Measurements from ENCODE around the gene ADAMTSL4. TPM values are rescaled to one million over a fixed set of nuclear protein-coding genes. Genes with fewer than 3 reads are reported as not detected.

The ADAMTSL4 gene
- total and polyA plus RNA-seq, 4 donors, result 5.6 to 12.2 (median 11.5) TPM

DNA sequence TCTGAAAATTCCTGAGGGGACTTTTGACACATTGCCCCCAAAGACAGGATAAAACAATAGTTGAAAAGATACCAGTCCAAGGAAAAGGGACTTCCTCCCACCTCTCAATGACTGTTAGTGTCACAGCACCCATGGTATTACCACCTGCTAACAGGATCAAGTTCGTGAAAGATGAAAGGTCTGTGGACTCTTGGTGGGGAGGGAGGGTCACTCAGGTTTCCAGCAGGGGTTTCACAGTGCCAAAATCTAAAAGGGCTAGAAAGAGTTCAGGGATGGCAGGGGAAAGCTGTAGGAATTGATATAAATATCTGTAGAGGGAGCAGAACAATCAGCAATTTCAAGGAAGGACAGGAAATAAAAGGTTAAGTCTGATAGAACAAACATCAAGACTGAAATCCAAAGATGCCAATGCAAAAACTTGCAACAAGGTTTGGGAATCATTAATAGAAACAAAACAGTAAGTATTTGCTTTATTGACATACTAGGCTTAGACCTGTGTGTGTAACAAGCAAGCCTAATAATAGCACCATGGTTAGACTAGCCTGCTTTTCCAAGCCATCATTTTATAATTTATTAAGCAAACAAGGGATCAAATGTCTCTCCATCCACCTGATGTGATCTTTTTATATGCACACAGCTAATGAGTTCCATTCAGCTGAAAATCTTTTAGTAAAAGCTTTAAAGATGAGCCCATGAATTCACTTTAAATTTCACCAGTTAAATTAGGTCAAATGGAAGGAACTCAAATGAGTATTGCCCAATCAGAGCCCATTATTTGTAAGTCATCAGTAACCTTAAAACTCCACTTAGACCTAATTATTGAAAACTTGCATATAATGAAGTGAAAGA lies 26.5 kb downstream of the ADAMTSL4 start (continued):
- TF ChIP-seq, protein P1, sequence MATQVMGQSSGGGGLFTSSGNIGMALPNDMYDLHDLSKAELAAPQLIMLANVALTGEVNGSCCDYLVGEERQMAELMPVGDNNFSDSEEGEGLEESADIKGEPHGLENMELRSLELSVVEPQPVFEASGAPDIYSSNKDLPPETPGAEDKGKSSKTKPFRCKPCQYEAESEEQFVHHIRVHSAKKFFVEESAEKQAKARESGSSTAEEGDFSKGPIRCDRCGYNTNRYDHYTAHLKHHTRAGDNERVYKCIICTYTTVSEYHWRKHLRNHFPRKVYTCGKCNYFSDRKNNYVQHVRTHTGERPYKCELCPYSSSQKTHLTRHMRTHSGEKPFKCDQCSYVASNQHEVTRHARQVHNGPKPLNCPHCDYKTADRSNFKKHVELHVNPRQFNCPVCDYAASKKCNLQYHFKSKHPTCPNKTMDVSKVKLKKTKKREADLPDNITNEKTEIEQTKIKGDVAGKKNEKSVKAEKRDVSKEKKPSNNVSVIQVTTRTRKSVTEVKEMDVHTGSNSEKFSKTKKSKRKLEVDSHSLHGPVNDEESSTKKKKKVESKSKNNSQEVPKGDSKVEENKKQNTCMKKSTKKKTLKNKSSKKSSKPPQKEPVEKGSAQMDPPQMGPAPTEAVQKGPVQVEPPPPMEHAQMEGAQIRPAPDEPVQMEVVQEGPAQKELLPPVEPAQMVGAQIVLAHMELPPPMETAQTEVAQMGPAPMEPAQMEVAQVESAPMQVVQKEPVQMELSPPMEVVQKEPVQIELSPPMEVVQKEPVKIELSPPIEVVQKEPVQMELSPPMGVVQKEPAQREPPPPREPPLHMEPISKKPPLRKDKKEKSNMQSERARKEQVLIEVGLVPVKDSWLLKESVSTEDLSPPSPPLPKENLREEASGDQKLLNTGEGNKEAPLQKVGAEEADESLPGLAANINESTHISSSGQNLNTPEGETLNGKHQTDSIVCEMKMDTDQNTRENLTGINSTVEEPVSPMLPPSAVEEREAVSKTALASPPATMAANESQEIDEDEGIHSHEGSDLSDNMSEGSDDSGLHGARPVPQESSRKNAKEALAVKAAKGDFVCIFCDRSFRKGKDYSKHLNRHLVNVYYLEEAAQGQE (IDR thresholded peaks at IDR 0.05), result peak; percentile 37
- TF ChIP-seq YY1 (IDR thresholded peaks at IDR 0.05) (peak; percentile 54), FOXA1 (IDR thresholded peaks at IDR 0.05) (peak; percentile 88), HNF4G (IDR thresholded peaks at IDR 0.05) (peak; percentile 10), FOXA2 (IDR thresholded peaks at IDR 0.05) (peak; percentile 97), TAF1 (conservative IDR thresholded peaks at IDR 0.05) (peak; percentile 64), RAD21 (IDR thresholded peaks at IDR 0.05) (peak in 1 of 2 donors; percentile 18)
- TF ChIP-seq, protein P2, sequence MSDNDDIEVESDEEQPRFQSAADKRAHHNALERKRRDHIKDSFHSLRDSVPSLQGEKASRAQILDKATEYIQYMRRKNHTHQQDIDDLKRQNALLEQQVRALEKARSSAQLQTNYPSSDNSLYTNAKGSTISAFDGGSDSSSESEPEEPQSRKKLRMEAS (IDR thresholded peaks at IDR 0.05), result peak; percentile 29

DNA sequence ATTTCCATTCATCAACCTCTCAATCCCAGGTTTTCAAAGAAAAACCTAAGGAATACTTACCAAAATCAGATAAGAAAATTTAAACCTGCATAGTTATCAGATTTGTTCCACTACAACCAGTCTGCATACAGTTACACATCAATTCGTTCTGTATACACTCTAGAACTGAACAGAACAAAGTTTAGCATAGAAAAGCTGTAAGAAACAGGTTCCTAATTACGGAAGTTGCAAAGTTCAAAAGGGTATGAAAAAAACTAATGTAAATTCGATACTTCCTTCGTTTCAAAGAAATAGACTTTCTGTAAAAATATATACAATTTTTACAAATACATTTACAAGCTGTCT lies 27.1 kb downstream of the ADAMTSL4 start:
- WGBS, result under 1% methylated on average over 4 of the region's 4 CpGs
- H3K27ac ChIP-seq (ENCODE audit: low read depth in 1 of 2, low read length in 2 of 2), result peak overlapping the region; percentile 95 to 99
- peaks cover 8 to 37% (median 29%) of the 10 kb centered on the region in 4 donors for H3K36me3 ChIP-seq (ENCODE audit: control insufficient read depth in 4 of 4, insufficient read depth in 3 of 4, low read depth in 1 of 4, low read length in 3 of 4)
- TF ChIP-seq EGR1 (IDR thresholded peaks at IDR 0.05; ENCODE audit: low read depth in 2 of 2) (peak in 1 of 2 donors; percentile 0), YY1 (IDR thresholded peaks at IDR 0.05) (no peak)
- peak overlapping the region; percentile 78 to 100 (median 81) for H3K4me3 ChIP-seq (ENCODE audit: low read depth in 1 of 3, low read length in 3 of 3)
- H3K9ac ChIP-seq (ENCODE audit: low read depth in 1 of 2, low read length in 2 of 2), result peak overlapping the region; percentile 99 to 100
- peaks cover 13 to 40% (median 23%) of the 10 kb centered on the region in 4 donors for H3K4me1 ChIP-seq (ENCODE audit: control insufficient read depth in 4 of 4, insufficient read depth in 4 of 4, low read length in 3 of 4)
- no peaks in the 10 kb centered on the region for H3K27me3 ChIP-seq (ENCODE audit: control insufficient read depth in 4 of 4, insufficient read depth in 4 of 4, low read length in 3 of 4)
- no peaks in the 10 kb centered on the region for H3K9me3 ChIP-seq (ENCODE audit: control insufficient read depth in 4 of 4, low read length in 3 of 4)
- DNase-seq (ENCODE audit: low spot score), result no peak

DNA sequence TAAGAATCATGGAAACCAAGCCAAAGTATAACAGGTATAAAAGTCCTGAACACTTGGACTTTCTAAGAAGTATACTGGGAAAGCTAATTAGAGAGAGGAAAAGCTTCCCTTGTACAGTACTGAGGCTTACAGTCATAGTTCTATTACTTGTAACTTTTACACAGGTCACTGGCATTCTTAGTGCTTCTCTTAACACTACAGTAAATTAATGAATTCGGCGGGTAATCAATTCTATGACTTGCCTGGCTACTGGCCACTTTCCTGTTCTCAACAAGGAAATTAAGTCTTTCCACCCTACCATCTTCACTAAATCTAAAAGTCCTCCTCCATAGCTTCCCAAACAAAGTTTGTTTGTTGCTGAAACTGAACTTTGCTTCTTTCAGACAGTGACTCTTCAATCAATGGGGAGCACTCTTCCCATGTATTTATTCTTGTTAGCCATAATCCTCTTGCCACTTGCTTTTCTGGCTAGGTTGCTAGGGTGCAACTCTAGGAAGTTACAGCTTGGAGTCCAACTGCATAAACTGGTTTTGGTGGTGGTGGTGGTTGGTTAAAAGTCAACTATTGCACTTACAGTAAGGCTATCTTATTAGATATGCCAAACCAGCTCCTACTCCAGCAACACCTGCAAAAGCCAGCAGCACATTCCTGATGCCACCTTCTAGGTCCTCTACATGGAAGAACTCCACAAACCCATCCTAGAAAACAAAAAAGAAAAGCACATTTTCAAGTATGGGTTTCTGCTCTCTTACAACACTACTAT lies 27.8 kb downstream of the ADAMTSL4 start:
- peaks cover 12 to 38% (median 22%) of the 10 kb centered on the region in 4 donors for H3K4me1 ChIP-seq (ENCODE audit: control insufficient read depth in 4 of 4, insufficient read depth in 4 of 4, low read length in 3 of 4)
- H3K36me3 ChIP-seq (ENCODE audit: control insufficient read depth in 4 of 4, insufficient read depth in 3 of 4, low read depth in 1 of 4, low read length in 3 of 4), result peaks cover 6 to 37% (median 29%) of the 10 kb centered on the region in 4 donors
- H3K4me3 ChIP-seq (ENCODE audit: low read depth in 1 of 3, low read length in 3 of 3), result peak overlapping the region; percentile 78 to 100 (median 81)
- peak overlapping the region; percentile 95 to 99 for H3K27ac ChIP-seq (ENCODE audit: low read depth in 1 of 2, low read length in 2 of 2)
- 7% methylated on average over 2 of the region's 2 CpGs for WGBS
- H3K9me3 ChIP-seq (ENCODE audit: control insufficient read depth in 4 of 4, low read length in 3 of 4), result no peaks in the 10 kb centered on the region
- H3K27me3 ChIP-seq (ENCODE audit: control insufficient read depth in 4 of 4, insufficient read depth in 4 of 4, low read length in 3 of 4), result no peaks in the 10 kb centered on the region
- DNase-seq (ENCODE audit: low spot score), result no peak
- TF ChIP-seq SP1 (IDR thresholded peaks at IDR 0.05) (peak; percentile 16), HNF4A (conservative IDR thresholded peaks at IDR 0.05) (peak; percentile 43 to 48), NR2F2 (IDR thresholded peaks at IDR 0.05) (no peak), YY1 (IDR thresholded peaks at IDR 0.05) (peak; percentile 32), RAD21 (IDR thresholded peaks at IDR 0.05) (peak in 1 of 2 donors; percentile 22)
- TF ChIP-seq, protein P3, sequence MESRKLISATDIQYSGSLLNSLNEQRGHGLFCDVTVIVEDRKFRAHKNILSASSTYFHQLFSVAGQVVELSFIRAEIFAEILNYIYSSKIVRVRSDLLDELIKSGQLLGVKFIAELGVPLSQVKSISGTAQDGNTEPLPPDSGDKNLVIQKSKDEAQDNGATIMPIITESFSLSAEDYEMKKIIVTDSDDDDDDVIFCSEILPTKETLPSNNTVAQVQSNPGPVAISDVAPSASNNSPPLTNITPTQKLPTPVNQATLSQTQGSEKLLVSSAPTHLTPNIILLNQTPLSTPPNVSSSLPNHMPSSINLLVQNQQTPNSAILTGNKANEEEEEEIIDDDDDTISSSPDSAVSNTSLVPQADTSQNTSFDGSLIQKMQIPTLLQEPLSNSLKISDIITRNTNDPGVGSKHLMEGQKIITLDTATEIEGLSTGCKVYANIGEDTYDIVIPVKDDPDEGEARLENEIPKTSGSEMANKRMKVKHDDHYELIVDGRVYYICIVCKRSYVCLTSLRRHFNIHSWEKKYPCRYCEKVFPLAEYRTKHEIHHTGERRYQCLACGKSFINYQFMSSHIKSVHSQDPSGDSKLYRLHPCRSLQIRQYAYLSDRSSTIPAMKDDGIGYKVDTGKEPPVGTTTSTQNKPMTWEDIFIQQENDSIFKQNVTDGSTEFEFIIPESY (IDR thresholded peaks at IDR 0.05), result no peak
- H3K9ac ChIP-seq (ENCODE audit: low read depth in 1 of 2, low read length in 2 of 2), result peak overlapping the region; percentile 99 to 100

All from liver (tissue), 9 donors.